IMR-90 (cell line): ENCODE data around the gene KIF21A.

Experiments used
- BHLHE40 ChIP-seq: fragments of 150-350 bp; IDR thresholded peaks from 2 replicates; pipeline ENCODE4 v1.6.1; 2016; ENCODE audit warnings: mild to moderate bottlenecking, low read depth, low read length
- CEBPB ChIP-seq: IDR thresholded peaks from 2 replicates; pipeline ENCODE4 v1.6.1; 2012; ENCODE audit warnings: low read depth, low read length, improper control_type of control experiment
- CTCF ChIP-seq: conservative IDR thresholded peaks from 2 replicates; pipeline ENCODE4 v1.5.1; 2012; ENCODE audit warnings: mild to moderate bottlenecking, low read depth, low read length, improper control_type of control experiment
- MAFK ChIP-seq: IDR thresholded peaks from 2 replicates; pipeline ENCODE4 v1.6.1; 2012; ENCODE audit warnings: low read depth, low read length, improper control_type of control experiment
- MAZ ChIP-seq: IDR thresholded peaks from 2 replicates; pipeline ENCODE4 v1.6.1; 2012; ENCODE audit warnings: low read depth, mild to moderate bottlenecking, low read length, improper control_type of control experiment, moderate library complexity, borderline replicate concordance
- MXI1 ChIP-seq: IDR thresholded peaks from 2 replicates; pipeline ENCODE4 v1.6.1; 2012; ENCODE audit warnings: low read depth, mild to moderate bottlenecking, low read length, moderate library complexity, borderline replicate concordance
- POLR2A ChIP-seq: IDR thresholded peaks from 2 replicates; pipeline ENCODE4 v1.6.1; 2012; ENCODE audit warnings: mild to moderate bottlenecking, low read depth, low read length
- RAD21 ChIP-seq: IDR thresholded peaks from 2 replicates; pipeline ENCODE4 v1.6.1; 2012; ENCODE audit warnings: low read length, improper control_type of control experiment
- RCOR1 ChIP-seq: IDR thresholded peaks from 2 replicates; pipeline ENCODE4 v1.6.1; 2012; ENCODE audit warnings: mild to moderate bottlenecking, low read length, improper control_type of control experiment; ENCODE audit not compliant: insufficient replicate concordance
- RFX5 ChIP-seq: IDR thresholded peaks from 2 replicates; pipeline ENCODE4 v1.8.0; 2012; ENCODE audit warnings: low read depth, mild to moderate bottlenecking, low read length, moderate library complexity
- SMC3 ChIP-seq: fragments of 150-350 bp; IDR thresholded peaks from 2 replicates; pipeline ENCODE4 v1.6.1; 2016; ENCODE audit warnings: low read depth, mild to moderate bottlenecking, antibody characterized with exemption, low read length, moderate library complexity
- TF ChIP-seq, protein P1 (sequence below): fragments of 150-350 bp; IDR thresholded peaks from 2 replicates; pipeline ENCODE4 v1.6.1; 2016; ENCODE audit warnings: low read depth, mild to moderate bottlenecking, low read length, moderate library complexity, borderline replicate concordance

DNA sequence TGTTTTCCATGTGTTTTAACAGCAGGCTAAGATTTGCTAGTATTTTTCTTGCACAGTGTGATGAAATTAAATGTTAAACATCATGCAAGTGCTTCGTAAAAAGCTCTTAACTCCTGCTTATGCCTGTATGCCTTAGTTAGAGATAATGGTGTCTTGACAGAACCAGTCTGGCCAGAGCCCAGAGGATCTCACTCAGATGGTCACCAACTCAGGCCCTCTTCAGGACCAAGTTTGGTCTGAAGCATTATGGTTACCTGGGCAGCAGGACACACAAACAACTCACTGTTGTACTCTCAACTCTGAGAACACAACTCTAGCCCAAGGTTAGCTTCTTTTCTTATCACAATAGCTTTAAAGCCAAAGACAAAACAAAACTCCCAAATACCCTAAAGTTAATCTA is 115.4 kb downstream of the KIF21A start:
- TF ChIP-seq POLR2A (no peak), CTCF (no peak), RAD21 (no peak), MXI1 (no peak), BHLHE40 (no peak), CEBPB (no peak), RFX5 (no peak), SMC3 (no peak), MAZ (no peak), MAFK (no peak), RCOR1 (no peak)
- TF ChIP-seq, protein P1, sequence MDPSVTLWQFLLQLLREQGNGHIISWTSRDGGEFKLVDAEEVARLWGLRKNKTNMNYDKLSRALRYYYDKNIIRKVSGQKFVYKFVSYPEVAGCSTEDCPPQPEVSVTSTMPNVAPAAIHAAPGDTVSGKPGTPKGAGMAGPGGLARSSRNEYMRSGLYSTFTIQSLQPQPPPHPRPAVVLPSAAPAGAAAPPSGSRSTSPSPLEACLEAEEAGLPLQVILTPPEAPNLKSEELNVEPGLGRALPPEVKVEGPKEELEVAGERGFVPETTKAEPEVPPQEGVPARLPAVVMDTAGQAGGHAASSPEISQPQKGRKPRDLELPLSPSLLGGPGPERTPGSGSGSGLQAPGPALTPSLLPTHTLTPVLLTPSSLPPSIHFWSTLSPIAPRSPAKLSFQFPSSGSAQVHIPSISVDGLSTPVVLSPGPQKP, result no peak
